ENCODE measurements around the gene TGIF2.

Gene TGIF2

DNA sequence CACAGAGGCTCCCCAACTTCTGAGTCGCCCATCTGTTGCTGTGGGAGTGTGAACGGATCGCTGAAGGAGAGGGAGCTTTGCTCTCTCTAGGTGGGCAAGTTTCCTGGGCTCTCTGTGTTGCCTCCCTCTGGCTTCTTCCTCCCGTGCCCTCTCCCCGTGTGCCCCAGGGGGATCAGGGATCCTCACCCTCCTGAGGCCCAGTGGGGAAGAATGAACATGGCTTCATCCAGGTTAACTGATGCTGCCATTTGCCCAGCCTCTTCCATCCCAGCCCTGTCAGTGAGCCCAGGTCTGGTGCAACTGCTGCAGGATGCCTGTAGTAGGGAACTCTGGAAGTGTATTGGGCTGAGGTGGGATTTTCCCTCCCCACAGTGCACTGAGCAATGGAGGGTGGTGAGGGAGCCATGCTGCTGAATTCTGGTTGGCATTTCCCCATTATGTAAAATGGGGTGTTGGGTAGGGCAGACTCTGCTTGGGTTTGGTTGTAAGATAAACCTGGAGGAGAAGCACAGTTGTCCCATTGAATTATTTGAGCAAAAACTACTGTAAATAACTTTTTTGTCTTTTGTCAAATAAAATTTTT lies 20.0 kb downstream of the TGIF2 start:
- H3K4me3 ChIP-seq (ENCODE audit: low read length), result peak overlapping the region; percentile 8
- no peaks in the 10 kb centered on the region for H3K27me3 ChIP-seq (ENCODE audit: control insufficient read depth, low read length)
- H3K4me2 ChIP-seq (ENCODE audit: low read length), result peak overlapping the region; percentile 49
- peaks cover 66% of the 10 kb centered on the region for H3K4me1 ChIP-seq (ENCODE audit: control insufficient read depth, low read length)
- H3K79me2 ChIP-seq (ENCODE audit: control insufficient read depth, low read length), result peaks cover 9% of the 10 kb centered on the region; the same call in 1 of the 2 replicates
- peak overlapping the region; percentile 89 for H3K27ac ChIP-seq (ENCODE audit: low read depth, low read length)
- TF ChIP-seq, protein P1, sequence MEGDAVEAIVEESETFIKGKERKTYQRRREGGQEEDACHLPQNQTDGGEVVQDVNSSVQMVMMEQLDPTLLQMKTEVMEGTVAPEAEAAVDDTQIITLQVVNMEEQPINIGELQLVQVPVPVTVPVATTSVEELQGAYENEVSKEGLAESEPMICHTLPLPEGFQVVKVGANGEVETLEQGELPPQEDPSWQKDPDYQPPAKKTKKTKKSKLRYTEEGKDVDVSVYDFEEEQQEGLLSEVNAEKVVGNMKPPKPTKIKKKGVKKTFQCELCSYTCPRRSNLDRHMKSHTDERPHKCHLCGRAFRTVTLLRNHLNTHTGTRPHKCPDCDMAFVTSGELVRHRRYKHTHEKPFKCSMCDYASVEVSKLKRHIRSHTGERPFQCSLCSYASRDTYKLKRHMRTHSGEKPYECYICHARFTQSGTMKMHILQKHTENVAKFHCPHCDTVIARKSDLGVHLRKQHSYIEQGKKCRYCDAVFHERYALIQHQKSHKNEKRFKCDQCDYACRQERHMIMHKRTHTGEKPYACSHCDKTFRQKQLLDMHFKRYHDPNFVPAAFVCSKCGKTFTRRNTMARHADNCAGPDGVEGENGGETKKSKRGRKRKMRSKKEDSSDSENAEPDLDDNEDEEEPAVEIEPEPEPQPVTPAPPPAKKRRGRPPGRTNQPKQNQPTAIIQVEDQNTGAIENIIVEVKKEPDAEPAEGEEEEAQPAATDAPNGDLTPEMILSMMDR (IDR thresholded peaks at IDR 0.05; ENCODE audit: low read depth, low read length, poor library complexity, severe bottlenecking), result no peak
- no peak for TF ChIP-seq EZH2phosphoT487 (IDR thresholded peaks at IDR 0.05; ENCODE audit: borderline replicate concordance, low read length)
- H3K36me3 ChIP-seq (ENCODE audit: control insufficient read depth, low read length), result peaks cover 51% of the 10 kb centered on the region
- no peaks in the 10 kb centered on the region for H3K9me2 ChIP-seq (replicated peaks; ENCODE audit: control insufficient read depth, low read length)
- no peaks in the 10 kb centered on the region for H3K9me3 ChIP-seq (ENCODE audit: control insufficient read depth, insufficient read depth, low read length)
- H4K20me1 ChIP-seq (ENCODE audit: control insufficient read depth, insufficient read depth, low read depth, low read length), result no peaks in the 10 kb centered on the region; the same call in 1 of the 2 replicates
- peaks cover 43% of the 10 kb centered on the region for H3F3A ChIP-seq (ENCODE audit: control insufficient read depth, insufficient read depth)

DNA sequence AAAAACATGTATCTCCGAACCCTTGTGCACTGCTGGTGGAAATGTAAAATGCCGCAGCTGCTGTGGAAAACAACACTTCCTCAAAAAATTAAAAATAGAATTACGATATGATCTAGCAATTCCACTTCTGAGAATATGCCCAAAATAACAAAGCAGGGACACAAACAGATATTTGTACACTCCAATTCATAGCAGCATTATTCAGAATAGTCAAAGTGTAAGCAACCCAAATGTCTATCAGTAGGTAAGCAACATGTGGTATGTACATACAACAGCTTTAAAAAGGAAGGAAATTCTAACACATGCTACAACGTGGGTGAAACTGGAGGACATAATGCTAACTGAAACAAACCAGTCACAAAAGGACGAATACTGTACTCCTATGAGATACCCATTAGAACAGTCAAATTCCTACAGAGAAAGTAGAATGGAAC lies 26.5 kb downstream of the TGIF2 start:
- Histone ChIP-seq H3K4me2 (ENCODE audit: low read length) (peak overlapping the region; percentile 32), H3K27me3 (ENCODE audit: control insufficient read depth, low read length) (no peaks in the 10 kb centered on the region), H3K27ac (ENCODE audit: low read depth, low read length) (peak overlapping the region; percentile 40), H3K4me1 (ENCODE audit: control insufficient read depth, low read length) (peaks cover 62% of the 10 kb centered on the region), H4K20me1 (ENCODE audit: control insufficient read depth, insufficient read depth, low read depth, low read length) (no peaks in the 10 kb centered on the region), H3K9me2 (replicated peaks; ENCODE audit: control insufficient read depth, low read length) (no peaks in the 10 kb centered on the region), H3K9me3 (ENCODE audit: control insufficient read depth, insufficient read depth, low read length) (no peaks in the 10 kb centered on the region), H3F3A (ENCODE audit: control insufficient read depth, insufficient read depth) (peaks cover 33% of the 10 kb centered on the region), H3K4me3 (ENCODE audit: low read length) (peak overlapping the region; percentile 6; the same call in 1 of the 2 replicates), H3K79me2 (ENCODE audit: control insufficient read depth, low read length) (no peaks in the 10 kb centered on the region), H3K36me3 (ENCODE audit: control insufficient read depth, low read length) (peaks cover 12% of the 10 kb centered on the region)
- TF ChIP-seq EZH2phosphoT487 (IDR thresholded peaks at IDR 0.05; ENCODE audit: borderline replicate concordance, low read length), result no peak
- TF ChIP-seq, protein P1 (IDR thresholded peaks at IDR 0.05; ENCODE audit: low read depth, low read length, poor library complexity, severe bottlenecking), result no peak

DNA sequence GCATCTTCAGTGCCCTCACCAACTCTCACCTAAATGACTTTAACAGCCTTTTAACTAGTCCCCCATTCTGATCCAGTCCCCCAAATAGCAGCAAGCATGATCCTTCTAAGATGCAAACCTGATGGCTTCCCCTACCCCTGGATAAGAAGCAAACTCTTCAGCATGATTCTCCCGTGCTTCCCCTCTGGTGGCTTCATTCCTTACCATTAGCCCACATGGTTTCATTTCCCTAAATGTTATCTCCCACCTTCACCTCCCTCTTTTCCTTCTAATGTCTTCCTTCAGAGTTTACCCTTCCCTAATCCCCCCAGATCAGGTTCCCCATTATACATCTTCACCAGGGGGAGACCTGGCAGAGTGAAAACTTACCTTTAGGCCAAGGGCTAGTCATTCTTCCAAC lies 28.1 kb downstream of the TGIF2 start:
- no peak overlapping the region for H3K4me2 ChIP-seq (ENCODE audit: low read length)
- peaks cover 7% of the 10 kb centered on the region; the same call in 1 of the 2 replicates for H4K20me1 ChIP-seq (ENCODE audit: control insufficient read depth, insufficient read depth, low read depth, low read length)
- no peak overlapping the region for H3K4me3 ChIP-seq (ENCODE audit: low read length)
- H3F3A ChIP-seq (ENCODE audit: control insufficient read depth, insufficient read depth), result peaks cover 25% of the 10 kb centered on the region
- H3K27me3 ChIP-seq (ENCODE audit: control insufficient read depth, low read length), result no peaks in the 10 kb centered on the region
- H3K9me2 ChIP-seq (replicated peaks; ENCODE audit: control insufficient read depth, low read length), result no peaks in the 10 kb centered on the region
- H3K9me3 ChIP-seq (ENCODE audit: control insufficient read depth, insufficient read depth, low read length), result no peaks in the 10 kb centered on the region
- H3K36me3 ChIP-seq (ENCODE audit: control insufficient read depth, low read length), result peaks cover 12% of the 10 kb centered on the region
- TF ChIP-seq EZH2phosphoT487 (IDR thresholded peaks at IDR 0.05; ENCODE audit: borderline replicate concordance, low read length), result no peak
- TF ChIP-seq, protein P1 (IDR thresholded peaks at IDR 0.05; ENCODE audit: low read depth, low read length, poor library complexity, severe bottlenecking), result no peak
- H3K4me1 ChIP-seq (ENCODE audit: control insufficient read depth, low read length), result peaks cover 51% of the 10 kb centered on the region
- H3K79me2 ChIP-seq (ENCODE audit: control insufficient read depth, low read length), result peaks cover 10% of the 10 kb centered on the region
- no peak overlapping the region for H3K27ac ChIP-seq (ENCODE audit: low read depth, low read length)
